Fibroblast of skin of scalp (primary cell): ENCODE measurements around the gene DHRS12.

Experiments used
- DNase-seq: peaks from one replicate; pipeline ENCODE4 v3.0.0-alpha.2; 2013

The DHRS12 gene

GRCh38 chr13:51806566-51806965, 2.6 kb upstream of the DHRS12 start:
- DNase-seq, result no peak

DNA sequence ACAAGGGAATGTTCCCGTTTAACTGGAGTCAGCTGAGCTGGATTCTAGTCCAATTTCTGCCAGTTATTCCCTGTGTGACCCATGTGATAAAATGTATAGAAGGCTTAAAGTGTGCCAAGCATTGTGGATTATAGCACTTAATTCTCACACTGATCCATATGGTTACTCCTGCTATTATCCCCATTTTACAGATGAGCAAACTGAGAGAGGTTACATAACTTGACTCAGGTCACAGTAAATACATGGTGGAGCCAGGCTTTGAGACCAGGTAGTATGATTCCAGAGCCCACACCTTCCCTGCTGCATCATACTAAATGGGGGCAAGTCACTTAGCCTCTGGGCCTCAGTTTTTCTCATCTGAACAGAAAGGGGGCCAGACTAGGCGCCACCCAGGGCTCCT, 2.0 kb upstream of the DHRS12 start:
- no peak for DNase-seq

DNA sequence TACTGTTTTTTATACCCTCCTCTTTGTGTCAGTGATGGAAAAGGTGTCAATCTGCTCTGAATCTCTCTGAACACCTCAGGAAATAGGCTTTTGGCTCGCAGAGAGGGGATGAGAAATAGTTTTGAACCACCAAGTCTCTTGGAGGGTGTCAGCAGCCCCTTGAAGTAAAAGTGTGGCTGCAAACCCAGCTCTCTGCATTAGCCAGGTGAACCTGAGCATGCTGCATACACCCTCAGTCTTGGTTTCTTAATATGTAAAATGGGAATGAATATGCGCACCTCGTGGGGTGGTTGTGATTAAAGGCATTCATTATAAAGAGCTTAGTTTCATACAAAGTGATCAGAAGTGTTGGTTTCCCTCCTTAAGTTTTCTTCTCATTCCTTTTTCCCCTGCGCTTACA, 1.4 kb upstream of the DHRS12 start:
- DNase-seq, result no peak

GRCh38 chr13:51804295-51805172, 571 bp upstream of the DHRS12 start:
- no peak for DNase-seq

DNA sequence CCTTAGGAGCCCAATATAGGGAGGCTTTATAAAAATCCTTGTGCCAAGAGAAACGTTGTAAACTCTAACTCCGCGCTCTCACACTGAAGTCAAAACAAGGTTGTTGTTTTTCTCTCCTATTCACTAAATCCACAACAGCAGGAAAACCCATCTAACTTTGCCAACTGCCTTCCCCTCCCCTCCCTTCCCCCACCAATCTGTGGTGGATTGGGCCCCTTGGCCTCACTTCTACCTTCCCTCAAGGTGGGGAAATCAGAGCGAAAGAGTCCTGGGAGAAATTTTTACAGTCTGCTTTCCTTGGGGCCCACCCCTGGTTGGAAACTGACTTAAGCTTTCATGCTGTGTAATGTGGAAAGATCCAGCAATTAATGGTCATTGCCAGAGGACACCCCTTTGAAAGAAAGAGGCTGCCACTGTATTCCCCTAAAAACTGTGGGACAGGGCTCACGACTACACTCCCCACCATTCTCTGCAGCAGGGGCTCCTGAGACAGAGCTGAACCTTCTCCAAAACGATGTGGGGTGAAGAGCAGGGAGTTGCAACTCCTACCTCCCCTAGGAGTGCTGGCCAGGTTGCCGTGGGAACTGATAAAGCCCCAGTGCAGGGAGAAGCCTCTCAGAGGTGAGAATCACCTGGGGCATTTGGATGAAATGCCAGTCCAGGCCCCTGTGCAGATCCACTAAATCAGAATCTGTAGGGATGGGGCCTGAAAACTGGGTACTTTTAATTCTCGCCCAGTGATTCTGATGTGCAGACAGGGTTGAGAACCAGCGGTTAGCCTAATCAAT, 1.1 kb downstream of the DHRS12 start:
- DNase-seq, result no peak

- DNase-seq, result no peak
Measured at GRCh38 chr13:51801631-51802099, 2.3 kb downstream of the DHRS12 start.

- no peak for DNase-seq
Measured at GRCh38 chr13:51800486-51800885, 3.5 kb downstream of the DHRS12 start.

GRCh38 chr13:51799261-51799660, 4.7 kb downstream of the DHRS12 start:
- DNase-seq, result no peak

DNA sequence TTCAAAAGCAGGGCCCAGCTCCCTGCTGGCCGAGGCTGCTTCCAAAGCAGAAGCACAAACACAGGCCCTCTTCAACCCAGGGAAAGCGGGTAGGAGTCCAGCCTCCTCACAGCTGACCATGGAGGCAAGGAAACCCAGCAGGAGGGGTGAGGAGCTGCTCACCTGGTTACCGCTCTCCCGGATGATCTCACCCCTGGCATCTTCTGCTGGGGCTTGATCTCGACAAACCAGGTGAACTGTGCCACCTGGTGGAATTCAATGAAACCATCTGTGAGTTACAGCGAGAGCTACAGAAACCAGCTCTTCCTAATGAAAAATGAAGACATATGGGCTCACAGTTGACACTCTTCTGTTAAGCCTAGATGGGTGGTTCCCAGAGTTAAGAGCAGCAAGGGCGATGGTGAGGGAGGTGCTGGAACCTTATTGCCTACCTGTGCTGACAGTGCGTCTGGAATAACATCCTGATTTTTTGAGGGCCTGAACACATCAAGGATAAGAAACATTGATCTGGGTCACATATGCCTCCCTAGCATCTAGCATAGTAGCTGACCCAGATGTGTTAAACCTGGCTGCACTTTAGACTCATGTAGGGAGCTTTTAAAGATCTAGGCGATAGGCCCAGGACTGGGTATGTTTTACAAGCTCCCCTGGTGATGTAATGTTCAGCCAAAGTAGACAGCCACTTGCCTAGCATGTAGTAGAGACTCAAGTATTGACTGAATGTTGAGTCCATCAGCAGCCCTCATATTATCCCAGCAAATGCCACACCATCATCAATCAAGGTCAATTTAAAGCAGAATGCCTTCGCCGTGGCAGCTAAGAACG, 6.1 kb downstream of the DHRS12 start:
- peak; percentile 53 for DNase-seq

DNA sequence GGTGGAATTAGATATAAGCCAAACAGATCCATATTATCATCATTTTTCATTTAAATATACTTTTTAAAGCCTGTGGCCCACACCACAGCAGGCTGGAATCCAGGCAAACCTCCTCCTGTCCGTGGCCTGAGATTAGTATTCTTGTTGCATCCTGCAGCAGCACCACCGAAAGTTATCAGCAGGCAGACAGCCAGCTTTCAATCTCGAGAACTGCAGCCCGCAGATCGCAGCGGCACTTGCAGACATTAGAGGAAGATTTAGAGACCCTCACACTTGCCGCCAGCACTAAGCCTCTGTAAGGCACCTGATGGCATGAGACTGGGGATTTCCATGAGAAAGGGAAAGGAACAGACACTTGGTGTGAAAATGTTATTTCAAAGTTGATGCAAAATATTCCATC, 7.4 kb downstream of the DHRS12 start:
- DNase-seq, result no peak

- DNase-seq, result no peak
Measured at GRCh38 chr13:51795419-51795818, 8.5 kb downstream of the DHRS12 start.

- DNase-seq, result no peak
Measured at GRCh38 chr13:51794964-51795363, 9.0 kb downstream of the DHRS12 start.

GRCh38 chr13:51793570-51794271, 10.2 kb downstream of the DHRS12 start:
- DNase-seq, result peak; percentile 80

- no peak for DNase-seq
Measured at GRCh38 chr13:51786425-51787265, 17.3 kb downstream of the DHRS12 start.

GRCh38 chr13:51785712-51786424, 18.1 kb downstream of the DHRS12 start:
- DNase-seq, result peak; percentile 48

DNA sequence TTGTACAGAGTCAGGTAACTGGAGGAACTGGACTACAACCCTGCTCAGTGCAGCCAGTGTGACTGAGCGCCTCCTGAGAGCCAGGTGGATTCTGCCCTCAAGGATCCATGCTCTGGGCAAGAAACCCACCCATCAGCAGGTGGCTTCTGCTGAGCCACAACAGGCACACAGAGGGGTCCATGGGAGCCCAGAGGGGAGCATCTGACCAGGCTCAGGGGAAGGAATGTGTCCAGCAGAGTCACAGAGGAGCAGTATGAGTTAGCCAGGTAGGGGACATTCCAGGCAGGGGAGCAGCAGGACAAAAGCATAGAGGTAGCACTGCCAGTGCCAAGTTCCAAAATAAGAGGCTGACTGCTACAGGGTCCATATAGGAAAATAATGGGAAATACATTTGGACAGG, 19.9 kb downstream of the DHRS12 start:
- DNase-seq, result no peak

- DNase-seq, result no peak
Measured at GRCh38 chr13:51783428-51784094, 20.4 kb downstream of the DHRS12 start.

DNA sequence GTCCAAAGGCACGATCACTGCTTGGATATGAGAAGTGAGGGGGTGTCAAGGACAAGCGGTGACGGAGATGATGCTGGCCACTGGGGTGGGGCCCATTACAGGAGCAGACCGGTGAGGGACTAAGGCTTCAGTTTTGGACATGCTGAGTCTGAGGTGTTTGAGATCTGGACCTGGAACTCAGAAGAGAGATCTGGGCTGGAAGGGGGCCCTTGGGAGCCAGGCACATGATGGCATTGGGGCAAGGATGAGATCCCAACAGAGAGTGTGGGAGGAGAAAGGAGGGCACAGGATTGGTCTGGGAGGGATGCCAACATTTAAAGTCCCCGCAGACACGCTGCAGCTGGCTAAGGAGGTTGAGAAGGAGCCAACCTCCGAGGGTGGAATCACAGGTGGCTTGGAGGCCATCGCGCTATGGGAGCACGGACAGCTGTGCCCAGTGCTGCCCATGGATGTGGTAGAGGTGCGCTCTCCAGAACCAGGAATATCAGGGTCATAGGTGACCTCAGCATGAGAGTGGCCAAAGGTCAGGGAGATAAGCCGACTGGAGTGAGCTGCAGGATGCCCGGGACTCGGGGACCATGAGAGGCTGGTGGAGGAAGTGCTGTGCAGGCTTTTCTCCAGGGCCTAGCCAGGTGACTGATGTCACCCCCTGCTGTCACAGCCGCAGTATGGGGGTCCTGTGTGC, 21.8 kb downstream of the DHRS12 start:
- DNase-seq, result no peak
